ENCODE measurements around the gene CCDC154. TPM values are rescaled to one million over a fixed set of nuclear protein-coding genes. Genes with fewer than 3 reads are reported as not detected.

Gene CCDC154
- total and polyA plus RNA-seq, 2 experiments from 2014 or later: 0.31 TPM; not detected in 1

GRCh38 chr16:1395444-1396031 lies 48.8 kb downstream of the CCDC154 start:
- H3K9me2 ChIP-seq (ENCODE audit: insufficient read depth): no peaks in the 10 kb centered on the region
- H2AFZ ChIP-seq: no peak overlapping the region
- H3K4me3 ChIP-seq: no peak overlapping the region
- H3K36me3 Mint-ChIP-seq (ENCODE audit: low read depth): peaks cover 4% of the 10 kb centered on the region; the same call in 2 of the 3 replicates
- TF ChIP-seq CTCF (conservative IDR thresholded peaks at IDR 0.05; ENCODE audit: low read depth in 2 of 2) (no peak), REST (IDR thresholded peaks at IDR 0.05; ENCODE audit: unreplicated experiment) (no peak), EZH2phosphoT487 (IDR thresholded peaks at IDR 0.05; ENCODE audit: unreplicated experiment) (no peak), ZNF462 (CRISPR knock-in tag; IDR thresholded peaks at IDR 0.05) (no peak), STAT1 (IDR thresholded peaks at IDR 0.05; ENCODE audit: unreplicated experiment) (no peak), POLR2AphosphoS5 (IDR thresholded peaks at IDR 0.05; ENCODE audit: low read depth) (no peak), ZNF114 (CRISPR knock-in tag; IDR thresholded peaks at IDR 0.05) (no peak), JUNB (IDR thresholded peaks at IDR 0.05; ENCODE audit: unreplicated experiment) (no peak), CREB1 (CRISPR knock-in tag; IDR thresholded peaks at IDR 0.05; ENCODE audit: low read depth) (no peak)
- H4K20me1 ChIP-seq (replicated peaks; ENCODE audit: insufficient read depth): no peaks in the 10 kb centered on the region; the same call in 1 of the 2 replicates
- no peak overlapping the region for H3K27ac Mint-ChIP-seq
- no peak overlapping the region for H3K27ac ChIP-seq (ENCODE audit: low read depth)
- peaks cover 6% of the 10 kb centered on the region for H3K27me3 Mint-ChIP-seq (ENCODE audit: insufficient read depth, low read depth, poor library complexity)
- H3K4me1 Mint-ChIP-seq: no peaks in the 10 kb centered on the region; the same call in 2 of the 3 replicates
- no peaks in the 10 kb centered on the region for H3K9me3 Mint-ChIP-seq
- H3K27me3 ChIP-seq (ENCODE audit: insufficient read depth): no peaks in the 10 kb centered on the region
- H3K4me3 Mint-ChIP-seq: no peak overlapping the region
- DNase-seq (ENCODE audit: low spot score): no peak
- no peaks in the 10 kb centered on the region for H3K4me1 ChIP-seq (ENCODE audit: insufficient read depth)
- no peak for ATAC-seq
- no peaks in the 10 kb centered on the region for H3K36me3 ChIP-seq (ENCODE audit: insufficient read depth)
- H3K4me2 ChIP-seq: no peak overlapping the region
- no peaks in the 10 kb centered on the region for H3K79me2 ChIP-seq (replicated peaks; ENCODE audit: insufficient read depth)
- H3F3A ChIP-seq (replicated peaks; ENCODE audit: low read depth): no peaks in the 10 kb centered on the region

All from GM23338 (cell line).